ENCODE results near the gene C14orf93.

DNA sequence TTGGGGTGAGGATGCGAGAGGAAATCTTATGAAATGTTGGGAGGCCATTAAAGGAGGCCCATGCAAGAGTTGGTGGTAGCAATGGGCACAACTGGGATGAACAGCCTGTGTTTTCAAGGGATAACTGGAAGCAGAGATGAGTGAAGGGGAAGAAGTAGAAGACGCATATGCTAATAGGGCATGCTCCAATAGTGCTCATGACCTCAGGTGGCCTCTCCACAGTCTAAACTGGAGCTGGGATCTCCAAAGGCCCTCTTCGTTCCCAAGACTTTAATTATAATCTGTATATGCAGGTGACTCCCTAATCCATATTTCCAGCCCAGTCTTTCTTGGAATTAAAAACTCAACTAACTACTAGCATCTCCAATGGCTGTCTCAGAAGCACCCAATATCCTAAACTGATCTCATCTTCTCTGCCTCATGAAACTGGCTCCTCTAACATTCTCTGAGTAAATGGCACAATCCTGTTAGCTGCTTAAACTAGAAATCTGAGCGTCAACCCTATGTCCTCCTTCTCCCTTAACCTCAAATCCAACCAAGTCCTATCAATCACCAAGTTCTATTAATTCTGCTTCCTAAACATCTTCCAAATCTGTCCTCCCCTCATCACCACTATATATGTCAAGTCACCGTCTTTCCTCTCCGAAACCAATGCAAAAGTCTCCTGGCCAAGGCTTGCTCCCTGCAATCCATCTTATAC is 24.8 kb downstream of the C14orf93 start:
- TF ChIP-seq, protein P1, sequence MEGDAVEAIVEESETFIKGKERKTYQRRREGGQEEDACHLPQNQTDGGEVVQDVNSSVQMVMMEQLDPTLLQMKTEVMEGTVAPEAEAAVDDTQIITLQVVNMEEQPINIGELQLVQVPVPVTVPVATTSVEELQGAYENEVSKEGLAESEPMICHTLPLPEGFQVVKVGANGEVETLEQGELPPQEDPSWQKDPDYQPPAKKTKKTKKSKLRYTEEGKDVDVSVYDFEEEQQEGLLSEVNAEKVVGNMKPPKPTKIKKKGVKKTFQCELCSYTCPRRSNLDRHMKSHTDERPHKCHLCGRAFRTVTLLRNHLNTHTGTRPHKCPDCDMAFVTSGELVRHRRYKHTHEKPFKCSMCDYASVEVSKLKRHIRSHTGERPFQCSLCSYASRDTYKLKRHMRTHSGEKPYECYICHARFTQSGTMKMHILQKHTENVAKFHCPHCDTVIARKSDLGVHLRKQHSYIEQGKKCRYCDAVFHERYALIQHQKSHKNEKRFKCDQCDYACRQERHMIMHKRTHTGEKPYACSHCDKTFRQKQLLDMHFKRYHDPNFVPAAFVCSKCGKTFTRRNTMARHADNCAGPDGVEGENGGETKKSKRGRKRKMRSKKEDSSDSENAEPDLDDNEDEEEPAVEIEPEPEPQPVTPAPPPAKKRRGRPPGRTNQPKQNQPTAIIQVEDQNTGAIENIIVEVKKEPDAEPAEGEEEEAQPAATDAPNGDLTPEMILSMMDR (IDR thresholded peaks at IDR 0.05): no peak
- no peak for TF ChIP-seq ZFX (IDR thresholded peaks at IDR 0.05; ENCODE audit: borderline replicate concordance)

Measured in 22Rv1 (cell line).